GM12878 (cell line): Measurements from ENCODE around the gene CCDC195. TPM values are rescaled to one million over a fixed set of nuclear protein-coding genes. Genes with fewer than 3 reads are reported as not detected.

Experiments
- ATAC-seq: fragments of 200-7000 bp; cut with Tn5 transposase; 3 replicates; pipeline ENCODE4 v1.9.1; 2020; ENCODE audit warnings: mild to moderate bottlenecking, moderate library complexity
- BruUV-seq: library from RNA; stranded (reverse); fragments of 400-500 nt; replicated peaks from 2 replicates; lab custom pipeline; 2021; lab: Mats Ljungman, UMichigan
- CTCF ChIA-PET: fragments of 300-600 bp; sonication (Branson Sonifier 250); formaldehyde crosslinking; extraction: SDS; loops from one replicate; lab custom pipeline; 2021; ENCODE audit warnings: inconsistent platforms; lab: Yijun Ruan, JAX
- POLR2A ChIA-PET: fragments of 350-600 bp; formaldehyde crosslinking; extraction: SDS; loops from one replicate; lab custom pipeline; 2021; ENCODE audit warnings: inconsistent platforms; lab: Charles Lee
- RAD21 ChIA-PET: fragments of 300-600 bp; sonication (Branson Sonifier 250); formaldehyde crosslinking; loops from one replicate; lab custom pipeline; 2023; ENCODE audit warnings: antibody characterized with exemption; ENCODE audit not compliant: unreplicated experiment; lab: Charles Lee
- SMC1A ChIA-PET: fragments of 300-600 bp; sonication (Branson Sonifier 250); formaldehyde crosslinking; loops from one replicate; lab custom pipeline; 2023; ENCODE audit not compliant: unreplicated experiment, uncharacterized antibody; lab: Charles Lee
- DNase-seq: peaks from one replicate; pipeline ENCODE4 v3.0.0-alpha.2; 2011; ENCODE audit warnings: low read depth, low spot score
- FAIRE-seq: peaks from 3 replicates; lab custom pipeline; 2011; peaks lifted over from hg19 to GRCh38; lab: Jason Lieb, UNC
- H2AFZ ChIP-seq: 2 replicates; pipeline ENCODE4 v1.6.0; 2011; ENCODE audit warnings: low read depth, low read length, control low read depth; ENCODE audit not compliant: control insufficient read depth
- H3K27ac ChIP-seq: 2 replicates; pipeline ENCODE4 v1.5.1; 2011; ENCODE audit warnings: control low read depth; ENCODE audit not compliant: control insufficient read depth, insufficient read depth
- H3K27me3 ChIP-seq, 2 experiments: replicated peaks in 1 of 2; 2 replicates each; pipeline versions ENCODE4 v1.6.0 to v1.6.1; 2011; ENCODE audit warnings: low read length in 1 of 2; ENCODE audit not compliant: control insufficient read depth in 2 of 2, insufficient read depth in 2 of 2
- H3K36me3 ChIP-seq, 2 experiments: 2 replicates each; pipeline ENCODE4 v1.5.1; 2011; ENCODE audit warnings: low read length in 1 of 2; ENCODE audit not compliant: control insufficient read depth in 2 of 2, insufficient read depth in 2 of 2
- H3K4me1 ChIP-seq: 2 replicates; pipeline ENCODE4 v1.6.1; 2011; ENCODE audit warnings: mild to moderate bottlenecking, low read length, moderate library complexity, mixed read lengths; ENCODE audit not compliant: control insufficient read depth, insufficient read depth
- H3K4me2 ChIP-seq: 2 replicates; pipeline ENCODE4 v1.6.0; 2011; ENCODE audit warnings: control low read depth; ENCODE audit not compliant: control insufficient read depth, insufficient read depth
- H3K4me3 ChIP-seq: fragments of 200-600 bp; sonication (generic); 2 replicates; pipeline ENCODE4 v1.5.1; 2016
- H3K79me2 ChIP-seq: 2 replicates; pipeline ENCODE4 v1.6.0; 2011; ENCODE audit warnings: low read length; ENCODE audit not compliant: control insufficient read depth, insufficient read depth
- H3K9ac ChIP-seq: 2 replicates; pipeline ENCODE4 v1.8.0; 2011; ENCODE audit warnings: low read length, control low read depth, mixed read lengths; ENCODE audit not compliant: control insufficient read depth, insufficient read depth
- H3K9me3 ChIP-seq: replicated peaks from 3 replicates; pipeline ENCODE4 v1.5.1; 2011; ENCODE audit warnings: mild to moderate bottlenecking, low read length; ENCODE audit not compliant: control insufficient read depth, insufficient read depth
- H4K20me1 ChIP-seq: 2 replicates; pipeline ENCODE4 v1.6.0; 2011; ENCODE audit not compliant: control insufficient read depth, insufficient read depth
- ATF7 ChIP-seq: fragments of 450-650 bp; IDR thresholded peaks from 2 replicates; pipeline ENCODE4 v1.6.1; 2016; ENCODE audit warnings: low read depth, mild to moderate bottlenecking
- BCL3 ChIP-seq: IDR thresholded peaks from 2 replicates; pipeline ENCODE4 v1.6.1; 2011; ENCODE audit warnings: borderline replicate concordance, low read depth, mild to moderate bottlenecking, moderate library complexity, low read length; ENCODE audit not compliant: insufficient read depth, poor library complexity, severe bottlenecking
- CBX5 ChIP-seq: sonication (generic); IDR thresholded peaks from 2 replicates; pipeline ENCODE4 v1.6.1; 2016; ENCODE audit warnings: low read depth, moderate library complexity, mild to moderate bottlenecking, inconsistent platforms
- CEBPB ChIP-seq, 2 experiments: fragments of 150-350 bp in 1 of 2; IDR thresholded peaks; 2 replicates each; pipeline ENCODE4 v1.6.1; 2012 to 2014; ENCODE audit warnings: low read depth in 2 of 2, low read length in 2 of 2, borderline replicate concordance in 1 of 2, inconsistent platforms in 1 of 2
- CHD1 ChIP-seq: IDR thresholded peaks from 2 replicates; pipeline ENCODE4 v1.6.1; 2012; ENCODE audit warnings: low read depth, low read length, improper control_type of control experiment
- IKZF1 ChIP-seq: fragments of 450-650 bp; conservative IDR thresholded peaks from 2 replicates; pipeline ENCODE4 v1.6.1; 2017; ENCODE audit warnings: antibody characterized with exemption, mild to moderate bottlenecking
- NR2F1 ChIP-seq: fragments of 450-650 bp; conservative IDR thresholded peaks from 2 replicates; pipeline ENCODE4 v1.6.1; 2017; ENCODE audit warnings: mild to moderate bottlenecking
- PRDM15 ChIP-seq: fragments of 450-650 bp; formaldehyde crosslinking; IDR thresholded peaks from 2 replicates; pipeline ENCODE4 v1.4.0; 2020; ENCODE audit warnings: mild to moderate bottlenecking, moderate library complexity
- RELB ChIP-seq: fragments of 450-650 bp; IDR thresholded peaks from 2 replicates; pipeline ENCODE4 v1.6.1; 2017; ENCODE audit warnings: low read depth, mild to moderate bottlenecking, moderate library complexity
- RUNX3 ChIP-seq: IDR thresholded peaks from 2 replicates; pipeline ENCODE4 v1.6.1; 2012; ENCODE audit warnings: low read length, inconsistent platforms
- SIX5 ChIP-seq: IDR thresholded peaks from 2 replicates; pipeline ENCODE4 v1.6.1; 2011; ENCODE audit warnings: mild to moderate bottlenecking, low read depth, low read length, moderate library complexity; ENCODE audit not compliant: severe bottlenecking
- SKIL ChIP-seq: fragments of 450-650 bp; IDR thresholded peaks from 2 replicates; pipeline ENCODE4 v1.6.1; 2017; ENCODE audit warnings: mild to moderate bottlenecking, low read depth, inconsistent platforms; ENCODE audit not compliant: poor library complexity, severe bottlenecking
- YY1 ChIP-seq: IDR thresholded peaks from 2 replicates; pipeline ENCODE4 v1.6.1; 2011; ENCODE audit warnings: low read depth, mild to moderate bottlenecking, low read length
- WGBS: methylation state at CpG from one replicate; pipeline ENCODE4 v1.1.6; 2016; ENCODE audit warnings: low lambda C conversion rate; ENCODE audit not compliant: insufficient replicate concordance, insufficient coverage; ENCODE audit errors: missing lambda C conversion rate; 5-methylcytosine and 5-hydroxymethylcytosine counted together
- in situ Hi-C: fragments of 300-500 bp; cut with MboI; formaldehyde crosslinking; loops from 9 replicates; pipeline ENCODE4 v1.14.3; 2018; ENCODE audit warnings: mixed read lengths
- intact Hi-C: fragments of 100-400 bp; cut with micrococcal nuclease; formaldehyde crosslinking; loops from one replicate; pipeline ENCODE4 v1.14.2; 2022; ENCODE audit not compliant: unreplicated experiment
- polyA plus RNA-seq, 11 experiments: library from polyadenylated mRNA; depleted of rRNA in 4 of 11; unstranded in 6 of 11; stranded (reverse) in 5 of 11; fragments of >200 nt; fragmentation: Nextera tagmentation in 4 of 11; fragmentation: Illumina TruSeq in 1 of 11; extraction: Ambion mirVana in 4 of 11; extraction: Trizol in 1 of 11; gene quantifications; 1 replicate in 1 of 11; 2 replicates in 10 of 11; pipeline versions ENCODE4 v1.2.1 to v1.2.3, GENCODE V29; 2011 to 2016; ENCODE audit warnings: inconsistent platforms in 2 of 11, missing spikeins in 2 of 11, low read depth in 1 of 11
- total RNA-seq, 4 experiments: library from RNA; depleted of rRNA in 3 of 4; stranded (reverse); fragments of >200 nt in 3 of 4; fragmentation: Illumina TruSeq in 1 of 4; extraction: Trizol in 1 of 4; gene quantifications; 2 replicates each; pipeline versions ENCODE4 v1.2.1 to v1.2.3, GENCODE V29; 2013 to 2021

CCDC195 gene
- total and polyA plus RNA-seq, 10 of the 15 experiments (the other 5 are each of a cell fraction or from before 2014, with no cell fraction given), result not detected

- Histone ChIP-seq H3K9me3 (no peaks in the 10 kb centered on the region; the same call in 2 of the 3 replicates), H2AFZ (no peak overlapping the region; the same call in 1 of the 2 replicates), H3K4me1 (no peaks in the 10 kb centered on the region), H3K36me3 (no peaks in the 10 kb centered on the region), H3K79me2 (no peaks in the 10 kb centered on the region), H3K4me2 (no peak overlapping the region), H3K4me3 (no peak overlapping the region), H3K27me3 (no peaks in the 10 kb centered on the region), H3K27ac (no peak overlapping the region; the same call in 1 of the 2 replicates), H4K20me1 (no peaks in the 10 kb centered on the region), H3K9ac (no peak overlapping the region)
- BruUV-seq, result no TSS peak
- FAIRE-seq (no peak), DNase-seq (no peak), ATAC-seq (peak; percentile 82)
- intact Hi-C loops (loop anchor here (5.0 kb wide), 1 partner anchor 85 kb away; no protein-coding TSS in a partner anchor), in situ Hi-C loops (no loop called here)
- 14% methylated on average over 5 of the region's 5 CpGs for WGBS
- ChIA-PET RAD21 (interaction anchor here (1.7 kb wide), 1 partner anchor 25 kb away, joined by 4 read pairs; no protein-coding TSS in a partner anchor), POLR2A (no interaction called here), SMC1A (interaction anchor here (0.8 to 2.1 kb wide), 7 partner anchors 11 to 167 kb away, joined by 3 to 11 read pairs (median 3); partner anchors contain the start of gene CUL3), CTCF (interaction anchor here (0.6 to 2.2 kb wide), 4 partner anchors 9 to 26 kb away, joined by 3 to 6 read pairs (median 4); no protein-coding TSS in a partner anchor)
- TF ChIP-seq RELB (0 out of 2 replicates have a peak, but pooled peaks have one; percentile 47), SKIL (no peak), CBX5 (no peak), SIX5 (no peak), CEBPB (IDR thresholded peaks at IDR 0.05; ENCODE audit: borderline replicate concordance in 1 of 2, low read depth in 2 of 2, low read length in 2 of 2) (no peak), PRDM15 (CRISPR knock-in tag) (no peak), NR2F1 (no peak), ATF7 (no peak; the same call in 1 of the 2 replicates), IKZF1 (peak; percentile 65), RUNX3 (no peak), YY1 (no peak), BCL3 (no peak), CHD1 (no peak)
Measured at GRCh38 chr2:224751996-224752698, 36.0 kb upstream of the CCDC195 start.
